Neural cell (in vitro differentiated cells): ENCODE data around the gene FTL. TPM values are rescaled to one million over a fixed set of nuclear protein-coding genes. Genes with fewer than 3 reads are reported as not detected.

Experiments
- H2AFZ ChIP-seq: fragments of 200-600, 300-800 bp; sonication (generic), shearing (Covaris generic); 2 replicates; pipeline ENCODE4 v1.6.0; 2014; ENCODE audit warnings: low read depth, mild to moderate bottlenecking, antibody characterized with exemption, low read length, moderate library complexity
- H3F3A ChIP-seq: fragments of 200-600 bp; shearing (Covaris generic); 2 replicates; pipeline ENCODE4 v1.6.1; 2016; ENCODE audit warnings: mild to moderate bottlenecking, moderate library complexity, mixed read lengths, antibody characterized with exemption, low read length; ENCODE audit not compliant: insufficient read depth, poor library complexity, severe bottlenecking
- H3K27ac ChIP-seq: fragments of 200-600, 300-800 bp; sonication (generic), shearing (Covaris generic); 2 replicates; pipeline ENCODE4 v1.5.1; 2014; ENCODE audit warnings: mild to moderate bottlenecking, low read length, moderate library complexity
- H3K27me3 ChIP-seq: fragments of 300-800, 200-600 bp; sonication (generic), shearing (Covaris generic); 2 replicates; pipeline ENCODE4 v1.6.0; 2014; ENCODE audit warnings: mild to moderate bottlenecking, low read depth, low read length, moderate library complexity; ENCODE audit not compliant: insufficient read depth
- H3K36me3 ChIP-seq: fragments of 300-800, 200-600 bp; sonication (generic), shearing (Covaris generic); 2 replicates; pipeline ENCODE4 v1.5.1; 2014; ENCODE audit warnings: mild to moderate bottlenecking, antibody characterized with exemption, low read length, moderate library complexity; ENCODE audit not compliant: insufficient read depth
- H3K4me2 ChIP-seq: fragments of 300-800, 200-600 bp; sonication (generic), shearing (Covaris generic); 2 replicates; pipeline ENCODE4 v1.6.0; 2014; ENCODE audit warnings: mild to moderate bottlenecking, low read length
- H3K4me3 ChIP-seq: fragments of 300-800, 200-600 bp; sonication (generic), shearing (Covaris generic); 2 replicates; pipeline ENCODE4 v1.5.1; 2014; ENCODE audit warnings: mild to moderate bottlenecking, low read length, moderate library complexity
- H3K79me2 ChIP-seq: fragments of 200-600 bp; shearing (Covaris generic); replicated peaks from 2 replicates; pipeline ENCODE4 v1.6.0; 2014; ENCODE audit warnings: mild to moderate bottlenecking, low read length, moderate library complexity; ENCODE audit not compliant: insufficient read depth
- H3K9ac ChIP-seq: fragments of 300-800, 200-600 bp; sonication (generic), shearing (Covaris generic); 2 replicates; pipeline ENCODE4 v1.6.1; 2016; ENCODE audit warnings: mild to moderate bottlenecking, low read length, mixed read lengths
- H3K9me2 ChIP-seq: fragments of 200-600 bp; shearing (Covaris generic); 2 replicates; pipeline ENCODE4 v1.6.1; 2016; ENCODE audit warnings: mild to moderate bottlenecking, low read length, mixed read lengths; ENCODE audit not compliant: insufficient read depth
- H3K9me3 ChIP-seq: fragments of 200-600, 300-800 bp; sonication (generic), shearing (Covaris generic); 2 replicates; pipeline ENCODE4 v1.6.1; 2016; ENCODE audit warnings: mild to moderate bottlenecking, mixed run types, low read length, moderate library complexity, mixed read lengths
- H4K20me1 ChIP-seq: fragments of 200-600 bp; shearing (Covaris generic); 2 replicates; pipeline ENCODE4 v1.6.1; 2016; ENCODE audit warnings: mild to moderate bottlenecking, mixed run types; ENCODE audit not compliant: insufficient read depth
- CTCF ChIP-seq: fragments of 450-650 bp; IDR thresholded peaks from 2 replicates; pipeline ENCODE4 v1.5.1; 2014; ENCODE audit warnings: antibody characterized with exemption, mild to moderate bottlenecking, moderate library complexity; ENCODE audit not compliant: poor library complexity, severe bottlenecking
- EP300 ChIP-seq: fragments of 450-650 bp; conservative IDR thresholded peaks from 2 replicates; pipeline ENCODE4 v1.6.1; 2014; ENCODE audit warnings: antibody characterized with exemption, mild to moderate bottlenecking, moderate library complexity; ENCODE audit not compliant: poor library complexity, severe bottlenecking
- EZH2 ChIP-seq: fragments of 200-600, 300-800 bp; shearing (Covaris generic), sonication (generic); IDR thresholded peaks from 2 replicates; pipeline ENCODE4 v1.6.1; 2014; ENCODE audit warnings: antibody characterized with exemption, low read length, borderline replicate concordance, mild to moderate bottlenecking; ENCODE audit not compliant: insufficient read depth, poor library complexity, severe bottlenecking
- MXI1 ChIP-seq: fragments of 450-650 bp; conservative IDR thresholded peaks from 2 replicates; pipeline ENCODE4 v1.6.1; 2014; ENCODE audit warnings: antibody characterized with exemption, mild to moderate bottlenecking; ENCODE audit not compliant: poor library complexity, severe bottlenecking
- POLR2AphosphoS5 ChIP-seq: IDR thresholded peaks from 2 replicates; pipeline ENCODE4 v1.6.1; 2012
- RAD21 ChIP-seq: fragments of 450-650 bp; conservative IDR thresholded peaks from 2 replicates; pipeline ENCODE4 v1.6.1; 2014; ENCODE audit warnings: antibody characterized with exemption, mild to moderate bottlenecking, moderate library complexity
- REST ChIP-seq: IDR thresholded peaks from 2 replicates; pipeline ENCODE4 v1.6.1; 2012; ENCODE audit warnings: borderline replicate concordance
- SMC3 ChIP-seq: fragments of 450-650 bp; conservative IDR thresholded peaks from 2 replicates; pipeline ENCODE4 v1.6.1; 2014; ENCODE audit warnings: antibody characterized with exemption, mild to moderate bottlenecking, moderate library complexity; ENCODE audit not compliant: poor library complexity
- TAF1 ChIP-seq: IDR thresholded peaks from 2 replicates; pipeline ENCODE4 v1.6.1; 2012; ENCODE audit warnings: low read depth
- polyA plus RNA-seq: library from polyadenylated mRNA; depleted of rRNA; stranded (reverse); fragments of >200 nt; gene quantifications from 2 replicates; pipeline ENCODE4 v1.2.3, GENCODE V29; 2014

Gene FTL
- polyA plus RNA-seq, 1 donor from 2014 or later = 886 TPM

- no peak for TF ChIP-seq TAF1
- H3K36me3 ChIP-seq = peaks cover 5% of the 10 kb centered on the region
- H3K9ac ChIP-seq = no peak overlapping the region
- no peaks in the 10 kb centered on the region for H4K20me1 ChIP-seq
- no peaks in the 10 kb centered on the region for H3F3A ChIP-seq
- peaks cover 6% of the 10 kb centered on the region for H3K79me2 ChIP-seq
- no peak overlapping the region for H3K4me2 ChIP-seq
- no peaks in the 10 kb centered on the region for H3K27me3 ChIP-seq
- H3K9me3 ChIP-seq = no peaks in the 10 kb centered on the region
- H3K27ac ChIP-seq = no peak overlapping the region
- no peaks in the 10 kb centered on the region for H3K9me2 ChIP-seq
- no peak overlapping the region for H2AFZ ChIP-seq
- no peak overlapping the region for H3K4me3 ChIP-seq
Measured at GRCh38 chr19:48969276-48970138, 4.4 kb downstream of the FTL start.

GRCh38 chr19:48970139-48970766 lies 5.1 kb downstream of the FTL start:
- no peak overlapping the region for H3K4me3 ChIP-seq
- TF ChIP-seq TAF1 (no peak), EZH2 (no peak), POLR2AphosphoS5 (no peak), SMC3 (no peak), MXI1 (no peak), CTCF (no peak), EP300 (no peak), REST (no peak), RAD21 (no peak)
- no peak overlapping the region for H2AFZ ChIP-seq
- no peaks in the 10 kb centered on the region for H3K9me2 ChIP-seq
- H3K27ac ChIP-seq = no peak overlapping the region
- H3K9me3 ChIP-seq = no peaks in the 10 kb centered on the region
- no peak overlapping the region for H3K9ac ChIP-seq
- peaks cover 6% of the 10 kb centered on the region for H3K79me2 ChIP-seq
- H3K36me3 ChIP-seq = peaks cover 5% of the 10 kb centered on the region
- no peaks in the 10 kb centered on the region for H3F3A ChIP-seq
- no peaks in the 10 kb centered on the region for H3K27me3 ChIP-seq
- H3K4me2 ChIP-seq = no peak overlapping the region
- H4K20me1 ChIP-seq = no peaks in the 10 kb centered on the region
